Measurements from ENCODE around the gene NELFA. TPM values are rescaled to one million over a fixed set of nuclear protein-coding genes. Genes with fewer than 3 reads are reported as not detected.

NELFA gene
- 44.9 TPM for polyA plus RNA-seq (2012; ENCODE audit: insufficient read depth, insufficient read length)

GRCh38 chr4:2008921-2009650, at the start of gene NELFA:
TSS of gene NELFA (minus strand) at chr4:2008974. CDS start at chr4:2008959, 15 bp downstream.
- peak within 1 kb of the TSS; percentile 95 for H3K4me3 ChIP-seq (ENCODE audit: low read length)
- DNase-seq (ENCODE audit: low read depth, low spot score): peak; percentile 93

- DNase-seq (ENCODE audit: low read depth, low spot score): no peak
- H3K4me3 ChIP-seq (ENCODE audit: low read length): no peak overlapping the region
Observed at GRCh38 chr4:2057382-2058065, 48.8 kb upstream of the NELFA start.

GRCh38 chr4:2054217-2054616, 45.4 kb upstream of the NELFA start:
- no peak for DNase-seq (ENCODE audit: low read depth, low spot score)

DNA sequence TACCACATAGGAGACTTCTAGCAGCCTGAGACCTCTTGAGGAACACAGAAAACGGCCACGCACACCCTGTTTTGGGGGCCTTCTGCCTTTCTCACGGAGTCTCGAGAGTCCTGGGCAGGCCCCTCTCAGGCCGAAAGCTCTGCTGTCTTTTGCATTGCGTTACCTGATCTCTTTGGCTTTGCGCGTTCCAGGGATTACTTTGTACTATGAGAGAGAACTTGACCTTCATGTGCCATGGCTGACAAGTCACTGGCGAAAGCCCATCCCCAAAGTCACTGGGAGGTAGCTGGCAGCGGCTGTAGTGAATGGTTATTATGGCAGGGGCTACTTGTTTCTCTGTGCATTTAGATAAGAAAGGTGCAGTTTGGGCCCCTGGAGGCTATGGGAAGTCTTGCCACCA, 42.3 kb upstream of the NELFA start:
- no peak for DNase-seq (ENCODE audit: low read depth, low spot score)
- no peak overlapping the region for H3K4me3 ChIP-seq (ENCODE audit: low read length)

More at GRCh38 chr4:2054217-2054616, 45.4 kb upstream of the NELFA start:
- H3K4me3 ChIP-seq (ENCODE audit: low read length): no peak overlapping the region

GRCh38 chr4:2049811-2050210, 41.0 kb upstream of the NELFA start:
- no peak for DNase-seq (ENCODE audit: low read depth, low spot score)
- H3K4me3 ChIP-seq (ENCODE audit: low read length): no peak overlapping the region

- DNase-seq (ENCODE audit: low read depth, low spot score): no peak
- no peak overlapping the region for H3K4me3 ChIP-seq (ENCODE audit: low read length)
Observed at GRCh38 chr4:2049381-2049780, 40.6 kb upstream of the NELFA start.

GRCh38 chr4:2048831-2049230, 40.1 kb upstream of the NELFA start:
- DNase-seq (ENCODE audit: low read depth, low spot score): no peak
- no peak overlapping the region for H3K4me3 ChIP-seq (ENCODE audit: low read length)

- no peak overlapping the region for H3K4me3 ChIP-seq (ENCODE audit: low read length)
- no peak for DNase-seq (ENCODE audit: low read depth, low spot score)
Observed at GRCh38 chr4:2047781-2048581, 39.2 kb upstream of the NELFA start.

DNA sequence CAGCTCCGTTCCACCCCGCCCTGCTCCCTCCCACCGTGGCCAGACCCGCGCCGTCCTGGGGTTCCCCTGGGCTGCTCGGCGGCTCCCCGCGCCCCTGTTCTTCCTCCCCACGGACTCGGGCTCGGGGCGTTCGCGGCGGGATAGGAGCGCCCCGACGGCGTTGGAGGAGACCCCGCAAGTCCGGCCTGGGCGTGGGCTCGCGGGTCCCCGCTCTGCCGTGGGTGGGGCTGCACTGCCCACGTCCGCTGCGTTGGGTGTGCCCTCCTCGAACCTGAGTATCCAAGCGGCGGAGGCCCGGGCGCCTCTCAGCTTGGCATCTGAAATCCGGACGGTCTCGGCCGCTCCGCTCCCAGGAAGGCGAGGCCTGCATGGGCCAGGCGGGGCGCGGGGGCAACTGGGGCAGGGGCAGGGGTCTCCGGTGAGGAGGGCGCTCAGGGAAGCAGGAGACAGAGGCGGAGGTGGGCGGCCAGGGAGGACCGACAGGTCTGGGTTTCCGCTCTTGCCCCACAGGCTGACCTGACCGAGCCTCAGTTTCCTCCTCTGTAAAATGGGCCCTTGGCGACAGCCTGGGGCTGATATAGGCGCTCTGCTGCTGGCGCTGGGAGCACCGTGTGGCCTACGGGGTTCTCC, 38.4 kb upstream of the NELFA start:
- no peak overlapping the region for H3K4me3 ChIP-seq (ENCODE audit: low read length)
- DNase-seq (ENCODE audit: low read depth, low spot score): no peak

DNA sequence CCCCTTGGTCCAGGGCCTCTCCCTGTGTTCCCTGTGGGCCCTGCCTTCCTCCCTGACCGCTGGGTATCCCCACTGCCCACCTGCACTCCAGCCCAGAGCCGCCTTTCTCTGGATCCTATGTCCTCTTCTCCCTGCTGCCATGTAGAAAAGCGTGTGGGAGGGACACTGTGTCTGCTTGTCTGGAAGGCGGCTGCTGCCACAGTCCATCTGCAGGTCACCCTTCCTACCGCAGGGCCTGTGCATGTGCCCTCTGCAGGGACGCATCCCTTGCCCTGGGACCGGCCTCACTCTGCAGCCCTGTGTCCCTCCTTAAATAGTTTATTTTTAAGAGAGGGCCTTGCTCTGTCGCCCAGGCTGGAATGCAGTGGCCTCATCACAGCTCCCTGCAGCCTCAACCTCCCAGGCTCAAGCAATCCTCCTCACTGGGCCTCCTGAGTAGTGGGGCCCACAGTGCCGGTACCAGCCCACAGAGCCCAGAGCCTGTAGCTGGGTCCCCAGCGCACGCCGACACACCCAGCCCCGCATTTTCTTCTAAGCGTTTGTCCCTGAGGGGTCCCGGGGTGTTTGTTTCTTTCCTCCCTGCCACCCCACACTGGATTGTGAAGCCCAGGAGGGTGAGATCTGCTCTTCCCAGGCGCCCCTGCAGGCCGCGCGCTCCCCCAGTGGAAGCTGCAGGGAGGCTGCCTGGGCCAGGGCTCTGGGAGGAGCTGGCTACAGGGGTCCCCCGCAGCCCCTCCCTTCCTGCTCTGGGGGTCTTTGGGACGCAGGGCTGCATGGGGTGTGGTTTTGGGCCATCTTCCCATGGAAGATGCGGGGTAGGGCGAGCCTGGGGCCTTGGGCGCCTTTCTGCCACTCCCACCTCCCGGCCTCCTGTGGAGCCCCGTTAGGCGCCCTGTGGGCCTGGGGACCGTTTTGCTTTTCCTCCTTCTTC, 37.5 kb upstream of the NELFA start:
- H3K4me3 ChIP-seq (ENCODE audit: low read length): no peak overlapping the region
- DNase-seq (ENCODE audit: low read depth, low spot score): no peak

- DNase-seq (ENCODE audit: low read depth, low spot score): no peak
- H3K4me3 ChIP-seq (ENCODE audit: low read length): no peak overlapping the region
Observed at GRCh38 chr4:2045518-2045951, 36.8 kb upstream of the NELFA start.

GRCh38 chr4:2044542-2045517, 36.1 kb upstream of the NELFA start:
- H3K4me3 ChIP-seq (ENCODE audit: low read length): no peak overlapping the region
- no peak for DNase-seq (ENCODE audit: low read depth, low spot score)

GRCh38 chr4:2044119-2044485, 35.3 kb upstream of the NELFA start:
- no peak for DNase-seq (ENCODE audit: low read depth, low spot score)

GRCh38 chr4:2043396-2044118, 34.8 kb upstream of the NELFA start:
- H3K4me3 ChIP-seq (ENCODE audit: low read length): no peak overlapping the region
- no peak for DNase-seq (ENCODE audit: low read depth, low spot score)

More at GRCh38 chr4:2044119-2044485, 35.3 kb upstream of the NELFA start:
- no peak overlapping the region for H3K4me3 ChIP-seq (ENCODE audit: low read length)

GRCh38 chr4:2042947-2043395, 34.2 kb upstream of the NELFA start:
- DNase-seq (ENCODE audit: low read depth, low spot score): no peak
- peak overlapping the region; percentile 61 for H3K4me3 ChIP-seq (ENCODE audit: low read length)

DNA sequence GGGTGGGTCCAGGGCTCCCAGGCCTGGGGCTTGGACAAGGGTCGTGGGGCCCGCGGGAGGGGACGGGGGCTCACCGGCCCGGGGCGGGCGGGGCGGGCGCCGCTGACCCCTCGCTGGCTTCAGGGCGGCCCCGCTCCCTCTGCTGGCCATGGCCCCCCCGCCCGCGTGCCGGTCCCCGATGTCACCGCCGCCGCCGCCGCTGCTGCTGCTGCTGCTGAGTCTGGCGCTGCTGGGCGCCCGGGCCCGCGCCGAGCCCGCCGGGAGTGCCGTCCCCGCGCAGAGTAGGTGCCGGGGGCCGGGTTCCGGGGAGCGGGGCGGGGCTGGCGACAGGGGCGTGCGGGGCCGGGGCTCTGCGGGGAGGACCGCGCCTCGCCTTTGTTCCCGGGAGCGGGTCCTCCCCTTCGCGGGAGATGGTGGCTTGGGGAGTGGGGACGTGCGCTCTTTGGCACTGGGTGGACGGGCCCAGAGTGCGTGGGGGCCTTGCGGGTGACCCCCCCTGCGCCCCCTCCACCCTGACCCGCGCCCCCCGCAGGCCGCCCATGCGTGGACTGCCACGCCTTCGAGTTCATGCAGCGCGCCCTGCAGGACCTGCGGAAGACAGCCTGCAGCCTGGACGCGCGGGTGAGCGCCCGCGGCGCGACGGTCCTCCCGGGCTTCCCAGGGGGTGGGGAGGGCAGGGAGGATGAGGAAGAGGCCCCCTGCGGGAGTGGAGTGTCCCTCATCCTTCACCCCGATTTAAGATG, 33.6 kb upstream of the NELFA start:
- no peak for DNase-seq (ENCODE audit: low read depth, low spot score)
- peak overlapping the region; percentile 61 for H3K4me3 ChIP-seq (ENCODE audit: low read length)

Measured in Jurkat, Clone E6-1 (cell line).